GM21825 (cell line): Measurements from ENCODE around the gene UGT1A9.

ENCODE experiments used
- ATAC-seq: cut with Tn5 transposase; IDR thresholded peaks from one replicate; pipeline ENCODE4 v1.9.1; 2021; ENCODE audit warnings: mild to moderate bottlenecking, moderate library complexity; ENCODE audit not compliant: unreplicated experiment

Gene UGT1A9

DNA sequence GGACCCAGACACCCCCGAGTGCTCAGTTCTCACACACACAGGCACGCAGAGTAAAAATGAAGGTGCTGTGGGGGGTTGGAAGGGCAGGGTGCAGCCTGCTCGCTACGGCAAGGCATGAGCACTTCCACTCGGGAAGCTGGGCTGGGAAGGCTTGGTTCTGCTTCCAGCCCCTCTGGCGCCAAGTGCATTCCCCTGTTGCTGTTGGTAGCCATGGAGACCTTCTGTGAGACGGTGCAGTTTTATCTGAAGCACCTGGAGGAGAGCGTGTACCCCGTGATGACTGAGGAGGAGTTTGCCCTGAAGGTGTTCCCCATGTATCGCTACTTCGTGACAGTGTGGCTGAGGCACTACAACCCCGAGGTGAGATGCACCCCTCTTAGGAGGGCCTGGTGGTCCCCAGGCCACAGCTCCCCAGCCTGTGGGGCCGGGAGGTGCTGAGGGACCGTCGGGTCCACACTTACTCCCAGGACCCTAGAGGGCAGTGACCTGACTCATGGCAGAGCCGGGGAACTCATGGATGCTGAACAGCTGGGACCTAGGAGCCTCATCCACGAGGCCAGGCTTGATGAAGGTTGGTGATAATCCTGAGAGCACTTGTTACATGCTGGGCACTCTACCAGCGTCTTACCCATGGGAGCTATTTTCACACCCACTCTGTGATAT is 121.9 kb downstream of the UGT1A9 start:
- ATAC-seq: no peak

- no peak for ATAC-seq
Measured at GRCh38 chr2:233794128-233794658, 122.5 kb downstream of the UGT1A9 start.

DNA sequence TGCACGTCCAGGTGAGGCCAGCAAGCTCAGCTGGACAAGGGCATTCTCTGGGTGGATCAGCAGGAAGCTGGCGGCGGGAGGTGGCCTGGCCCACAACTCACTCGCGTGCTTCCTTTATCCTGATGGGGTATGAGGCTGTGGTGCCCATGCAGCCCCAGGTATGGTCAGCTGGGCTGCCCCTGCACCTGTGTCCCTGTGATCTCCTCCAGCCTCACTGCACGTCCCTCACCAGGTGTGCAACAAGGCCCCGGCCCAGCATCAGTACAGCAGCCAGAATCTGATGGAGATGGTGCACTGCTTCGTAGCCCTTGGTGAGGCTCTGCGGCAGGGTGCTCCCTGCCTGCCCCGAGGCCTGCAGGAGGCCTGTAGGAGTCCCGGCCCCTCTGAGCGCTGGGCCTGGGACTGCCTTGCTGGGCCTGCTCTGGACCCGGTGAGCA is 124.1 kb downstream of the UGT1A9 start:
- no peak for ATAC-seq

DNA sequence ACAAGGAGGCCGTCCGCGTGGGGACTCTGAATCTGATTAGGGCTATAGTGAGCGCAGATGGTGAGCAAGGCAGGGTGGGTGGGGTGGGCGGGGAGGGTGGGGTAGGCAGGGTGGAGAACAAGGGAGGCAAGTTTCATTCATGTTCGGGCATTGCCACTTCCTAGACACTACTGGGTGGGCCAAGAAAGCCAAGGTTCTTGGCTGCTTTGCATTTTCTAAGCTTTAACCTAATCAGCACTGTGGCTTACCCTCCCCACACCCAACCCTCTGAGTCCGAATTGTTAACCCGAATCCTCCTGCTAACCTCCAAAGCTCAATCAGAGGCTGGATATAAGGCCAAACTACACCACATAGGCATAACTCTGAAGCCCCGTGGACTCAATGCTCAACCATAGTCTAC is 124.6 kb downstream of the UGT1A9 start:
- no peak for ATAC-seq

GRCh38 chr2:233798335-233799086 is 126.8 kb downstream of the UGT1A9 start:
- no peak for ATAC-seq

- ATAC-seq: no peak
Measured at GRCh38 chr2:233799087-233799665, 127.5 kb downstream of the UGT1A9 start.

- no peak for ATAC-seq
Measured at GRCh38 chr2:233799716-233800115, 128.0 kb downstream of the UGT1A9 start.

GRCh38 chr2:233800208-233800607 is 128.5 kb downstream of the UGT1A9 start:
- ATAC-seq: no peak

- no peak for ATAC-seq
Measured at GRCh38 chr2:233801357-233802131, 129.8 kb downstream of the UGT1A9 start.

DNA sequence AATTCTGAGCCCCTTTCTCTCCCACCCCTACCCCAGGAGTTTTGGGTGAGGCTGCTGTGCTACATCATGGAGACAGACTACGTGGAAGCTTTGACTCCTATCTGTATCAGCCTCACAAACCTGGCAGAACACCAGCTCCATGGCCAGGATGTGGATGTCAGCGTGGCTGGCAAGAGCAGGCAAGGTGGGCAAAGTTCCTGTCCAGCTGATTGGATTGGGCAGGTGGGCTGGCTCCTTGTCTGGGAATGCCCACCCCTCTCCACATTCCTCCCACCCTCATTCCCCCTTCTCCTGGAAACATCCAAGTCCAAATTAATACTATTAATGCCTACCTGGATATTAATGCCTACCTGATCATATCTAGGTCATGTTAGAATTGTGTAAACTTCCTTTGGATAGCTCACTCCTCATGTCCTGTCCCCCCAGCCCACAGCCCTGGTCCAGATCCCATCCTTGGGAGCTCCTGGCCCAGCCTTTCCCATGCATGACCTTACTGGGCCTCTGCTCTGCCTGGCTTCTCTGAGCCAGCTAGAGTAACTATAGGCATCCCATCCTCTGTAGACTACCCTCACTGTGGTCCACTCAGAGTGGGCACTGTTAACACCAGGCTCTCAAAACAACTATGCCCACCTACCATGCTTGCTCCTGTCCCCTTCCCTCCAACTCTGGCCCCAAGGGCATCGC is 130.6 kb downstream of the UGT1A9 start:
- no peak for ATAC-seq

- ATAC-seq: no peak
Measured at GRCh38 chr2:233803292-233803911, 131.7 kb downstream of the UGT1A9 start.

DNA sequence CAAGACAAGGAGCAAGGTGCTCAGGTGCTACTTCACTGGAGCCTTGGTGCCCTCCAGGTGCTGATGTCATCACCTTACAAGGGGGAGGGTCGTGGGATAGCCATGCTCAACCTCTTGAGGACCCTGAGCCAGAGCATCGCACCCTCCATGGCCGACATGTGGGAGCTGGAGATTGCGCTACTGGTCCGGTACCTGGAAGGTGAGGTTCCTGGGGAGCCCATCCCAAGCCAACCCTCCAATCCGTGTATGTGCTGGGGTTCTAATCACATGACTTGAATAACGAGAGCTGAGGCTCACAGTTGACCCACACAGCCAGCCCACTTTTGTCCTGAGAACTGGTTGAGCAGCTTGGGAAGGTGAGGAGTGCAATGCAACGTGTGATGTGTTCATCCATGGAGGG is 132.3 kb downstream of the UGT1A9 start:
- no peak for ATAC-seq

DNA sequence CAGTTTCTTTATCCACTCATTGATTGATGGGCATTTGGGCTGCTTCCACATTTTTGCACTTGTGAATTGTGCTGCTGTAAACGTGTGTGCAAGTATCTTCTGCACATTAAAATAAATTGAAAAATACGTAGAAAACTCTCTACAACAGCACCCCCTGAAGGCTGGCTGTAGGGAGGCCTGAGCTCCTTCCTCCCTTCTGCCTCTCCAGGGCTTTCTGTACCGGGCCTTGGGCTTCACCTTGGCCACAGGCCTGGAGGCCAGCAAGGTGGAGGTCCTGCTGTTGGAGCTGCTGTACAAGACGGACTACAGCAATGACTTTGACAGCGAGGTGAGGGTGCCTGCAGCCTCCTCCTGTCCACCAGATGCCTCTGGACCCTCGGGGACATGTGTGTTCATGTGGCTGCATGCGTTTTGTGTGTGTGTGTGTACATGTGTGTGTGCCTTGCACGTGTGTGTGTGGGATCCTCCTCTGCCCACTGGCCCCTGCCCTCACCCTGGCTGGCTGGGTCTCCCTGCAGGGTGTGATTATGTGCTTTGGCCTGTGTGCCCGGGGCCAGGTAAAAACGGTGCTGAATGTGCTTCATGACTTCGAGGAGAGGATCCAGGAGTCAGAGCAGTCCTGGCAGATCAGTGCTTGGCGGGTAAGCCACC is 135.6 kb downstream of the UGT1A9 start:
- ATAC-seq: no peak

DNA sequence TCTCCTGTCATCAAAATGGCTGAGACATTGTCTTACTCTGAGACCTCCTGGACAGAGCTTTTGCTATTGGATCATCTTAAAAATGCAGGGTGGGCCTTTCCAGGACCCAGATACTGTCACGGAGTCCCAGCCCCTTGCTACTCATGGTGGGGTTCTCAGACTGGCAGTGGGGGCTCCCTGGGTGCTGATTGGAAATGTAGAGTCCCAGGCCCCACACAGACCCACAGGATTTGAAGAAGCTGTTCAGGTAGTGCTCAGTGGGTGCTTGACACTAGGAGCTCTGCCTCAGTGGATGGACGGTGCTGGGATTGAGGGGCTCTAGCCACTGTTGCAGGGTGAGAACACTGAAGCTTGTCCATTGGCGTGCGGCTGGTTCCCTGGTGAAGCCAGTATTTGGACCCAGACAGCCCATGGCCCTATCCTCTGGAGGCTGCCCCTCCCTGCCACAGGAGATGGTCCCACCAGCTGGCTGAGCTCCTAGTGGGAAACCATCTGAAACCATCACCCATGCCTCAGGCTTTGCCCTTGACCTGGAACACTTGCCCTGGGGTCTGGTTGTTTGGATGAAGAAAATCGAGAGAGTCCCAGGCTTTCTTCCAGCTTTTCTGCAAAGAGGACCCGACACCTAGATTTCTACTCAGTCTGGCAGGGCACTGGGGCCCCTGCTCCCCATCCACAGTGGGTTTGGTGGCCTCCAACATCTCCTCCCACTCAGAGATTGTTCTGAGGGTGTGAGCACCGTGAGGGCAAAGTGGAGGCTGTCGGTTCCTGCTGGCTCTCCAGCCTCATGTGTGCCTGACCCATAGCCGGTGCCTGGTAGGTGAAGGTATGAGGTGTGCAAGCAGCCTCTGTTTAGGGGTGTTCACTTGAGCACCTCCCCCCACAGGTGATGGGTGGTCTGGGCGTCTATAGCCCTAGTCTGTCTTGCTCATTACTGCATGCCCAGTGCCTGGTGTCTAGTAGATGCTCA is 136.6 kb downstream of the UGT1A9 start:
- no peak for ATAC-seq

GRCh38 chr2:233810385-233810784 is 138.7 kb downstream of the UGT1A9 start:
- no peak for ATAC-seq

GRCh38 chr2:233811087-233811486 is 139.4 kb downstream of the UGT1A9 start:
- no peak for ATAC-seq

DNA sequence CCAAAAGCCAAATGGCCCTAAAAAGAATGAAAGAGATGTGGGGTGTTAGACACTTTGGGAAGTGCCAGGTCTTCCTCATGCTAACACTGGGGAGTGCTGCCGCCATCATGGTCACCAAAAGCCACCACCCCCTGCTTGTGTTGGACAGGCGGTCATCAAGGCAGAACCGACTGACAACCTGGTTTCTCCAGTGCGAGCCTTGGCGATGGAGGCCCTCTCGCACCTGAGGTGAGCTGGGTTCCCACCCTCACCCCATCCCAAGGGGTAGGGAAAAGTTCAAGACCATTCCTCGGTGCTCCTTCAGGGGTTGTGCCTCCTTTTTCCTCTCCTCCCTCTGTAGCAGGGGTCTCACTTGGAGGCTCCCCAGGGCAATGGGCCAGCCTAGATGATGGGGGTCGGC is 140.0 kb downstream of the UGT1A9 start:
- no peak for ATAC-seq

GRCh38 chr2:233813236-233814055 is 141.7 kb downstream of the UGT1A9 start:
- no peak for ATAC-seq
